Ovary (tissue), 9 donors: ENCODE results near the gene CEACAM16. TPM values are rescaled to one million over a fixed set of nuclear protein-coding genes. Genes with fewer than 3 reads are reported as not detected.
A peak's percentile ranks its signal among the peaks of the same experiment; 100 is the strongest.

Experiments used
- DNase-seq, 5 donors: peaks; one replicate each; pipeline ENCODE4 v3.0.0-alpha.2; 2019 to 2020
- H3K27ac ChIP-seq, 2 donors: fragments of 200-600 bp; one replicate each; pipeline versions ENCODE4 v1.5.1 to v1.8.0; 2019 to 2022
- H3K27me3 ChIP-seq: fragments of 200-600 bp; one replicate; pipeline ENCODE4 v1.8.0; 2022
- H3K36me3 ChIP-seq: fragments of 200-600 bp; sonication (generic); one replicate; pipeline ENCODE4 v1.5.1; 2019
- H3K4me1 ChIP-seq: one replicate; pipeline ENCODE4 v1.8.1; 2013; ENCODE audit warnings: mild to moderate bottlenecking, moderate library complexity; ENCODE audit not compliant: insufficient read depth
- H3K4me3 ChIP-seq: fragments of 200-600 bp; sonication (generic); one replicate; pipeline ENCODE4 v1.5.1; 2017
- H3K9me3 ChIP-seq, 2 donors: fragments of 200-600 bp in 1 of 2; sonication (generic) in 1 of 2; one replicate each; pipeline versions ENCODE4 v1.5.1 to v1.8.1; 2013 to 2019; ENCODE audit warnings: mild to moderate bottlenecking in 1 of 2, moderate library complexity in 1 of 2
- EP300 ChIP-seq: sonication (generic); formaldehyde crosslinking; IDR thresholded peaks from one replicate; pipeline ENCODE4 v1.6.1; 2017; ENCODE audit warnings: antibody characterized with exemption
- POLR2A ChIP-seq: fragments of 450-650 bp; IDR thresholded peaks from one replicate; pipeline ENCODE4 v1.6.1; 2017; ENCODE audit warnings: antibody characterized with exemption, mild to moderate bottlenecking, moderate library complexity
- WGBS, 3 donors: extraction: QIAGEN DNeasy Blood & Tissue Kit in 1 of 3; methylation state at CpG; one replicate each; pipeline versions ENCODE4 v1.1.5 to v1.1.7; 2013 to 2017; 5-methylcytosine and 5-hydroxymethylcytosine counted together
- intact Hi-C, 4 donors: fragments of 100-400 bp; cut with DNase I; formaldehyde crosslinking; loops; one replicate each; pipeline versions ENCODE4 v1.11.0 to v1.15.1; 2022 to 2023
- polyA plus RNA-seq, 2 donors: library from polyadenylated mRNA; stranded (reverse); fragments of 200-250 nt in 1 of 2; fragments of 350-450 nt in 1 of 2; fragmentation: Illumina TruSeq in 1 of 2; extraction: RNeasy Lipid Tissue Mini Kit (QIAGEN cat#74804) in 1 of 2; gene quantifications; one replicate each; pipeline ENCODE4 v1.2.3, GENCODE V29; 2013 to 2014
- total RNA-seq, 7 donors: library from RNA; depleted of rRNA in 2 of 7; stranded (reverse); fragments of >200 nt in 2 of 7; fragmentation: NEBNext Ultra II Directional in 3 of 7; extraction: Animal tissue kit (Norgen Biotek cat#: 25700) in 3 of 7; gene quantifications; one replicate each; pipeline versions ENCODE4 v1.1.0 to v1.2.4, GENCODE V29; 2016 to 2023
- TF ChIP-seq, protein P1 (sequence below), 3 donors: fragments of 450-650 bp in 2 of 3; fragments of 200-600 bp in 1 of 3; IDR thresholded peaks; one replicate each; pipeline versions ENCODE4 v1.5.1 to v1.8.0; 2016 to 2022; ENCODE audit warnings: antibody characterized with exemption in 3 of 3, mild to moderate bottlenecking in 1 of 3
- donor health status: DM: no; HTN: no; CAD: no; lungs with moderate emphysema.
- donor health status: DM: no; HTN: no; CAD: no.
- donor health status: Bipolar disorder and iron deficiency.
- donor health status: DM: yes; HTN: yes; CAD: no.
- donor health status: DM: no; HTN: no; CAD: no.
- donor health status: DM: yes; HTN: yes; CAD: no.

The CEACAM16 gene
- total and polyA plus RNA-seq, 9 donors: not detected

DNA sequence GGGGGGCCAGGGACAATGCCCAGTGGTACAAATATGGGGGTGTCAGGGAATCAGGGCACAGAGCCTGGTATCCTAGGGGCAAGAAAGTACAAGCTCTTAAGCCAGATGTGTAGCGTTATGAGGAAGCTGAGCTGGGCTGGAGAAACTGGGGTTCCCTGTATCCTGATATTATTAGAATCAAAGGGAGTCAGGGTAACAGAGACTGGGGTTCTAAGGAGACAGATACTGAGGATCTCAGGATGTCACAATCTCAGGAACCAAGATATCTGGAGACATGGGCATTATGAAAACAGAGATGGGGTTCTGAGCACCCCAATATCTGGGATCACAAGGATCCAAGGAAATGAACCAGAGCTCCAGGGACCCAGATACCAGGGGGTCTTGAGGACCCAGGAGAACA, 50.3 kb downstream of the CEACAM16 start:
- TF ChIP-seq POLR2A (no peak), EP300 (no peak)
- TF ChIP-seq, protein P1, sequence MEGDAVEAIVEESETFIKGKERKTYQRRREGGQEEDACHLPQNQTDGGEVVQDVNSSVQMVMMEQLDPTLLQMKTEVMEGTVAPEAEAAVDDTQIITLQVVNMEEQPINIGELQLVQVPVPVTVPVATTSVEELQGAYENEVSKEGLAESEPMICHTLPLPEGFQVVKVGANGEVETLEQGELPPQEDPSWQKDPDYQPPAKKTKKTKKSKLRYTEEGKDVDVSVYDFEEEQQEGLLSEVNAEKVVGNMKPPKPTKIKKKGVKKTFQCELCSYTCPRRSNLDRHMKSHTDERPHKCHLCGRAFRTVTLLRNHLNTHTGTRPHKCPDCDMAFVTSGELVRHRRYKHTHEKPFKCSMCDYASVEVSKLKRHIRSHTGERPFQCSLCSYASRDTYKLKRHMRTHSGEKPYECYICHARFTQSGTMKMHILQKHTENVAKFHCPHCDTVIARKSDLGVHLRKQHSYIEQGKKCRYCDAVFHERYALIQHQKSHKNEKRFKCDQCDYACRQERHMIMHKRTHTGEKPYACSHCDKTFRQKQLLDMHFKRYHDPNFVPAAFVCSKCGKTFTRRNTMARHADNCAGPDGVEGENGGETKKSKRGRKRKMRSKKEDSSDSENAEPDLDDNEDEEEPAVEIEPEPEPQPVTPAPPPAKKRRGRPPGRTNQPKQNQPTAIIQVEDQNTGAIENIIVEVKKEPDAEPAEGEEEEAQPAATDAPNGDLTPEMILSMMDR (IDR thresholded peaks at IDR 0.05): no peak
- peaks cover 19% of the 10 kb centered on the region for H3K4me1 ChIP-seq
- no peaks in the 10 kb centered on the region for H3K27me3 ChIP-seq
- H3K4me3 ChIP-seq: peak overlapping the region; percentile 64
- DNase-seq: no peak
- no peaks in the 10 kb centered on the region for H3K9me3 ChIP-seq
- intact Hi-C loops: no loop called here
- WGBS, 3 donors: 58 to 73% (median 71%) methylated on average over 1 of the region's 1 CpG
- H3K27ac ChIP-seq: peak overlapping the region; percentile 82 to 85
- no peaks in the 10 kb centered on the region for H3K36me3 ChIP-seq

DNA sequence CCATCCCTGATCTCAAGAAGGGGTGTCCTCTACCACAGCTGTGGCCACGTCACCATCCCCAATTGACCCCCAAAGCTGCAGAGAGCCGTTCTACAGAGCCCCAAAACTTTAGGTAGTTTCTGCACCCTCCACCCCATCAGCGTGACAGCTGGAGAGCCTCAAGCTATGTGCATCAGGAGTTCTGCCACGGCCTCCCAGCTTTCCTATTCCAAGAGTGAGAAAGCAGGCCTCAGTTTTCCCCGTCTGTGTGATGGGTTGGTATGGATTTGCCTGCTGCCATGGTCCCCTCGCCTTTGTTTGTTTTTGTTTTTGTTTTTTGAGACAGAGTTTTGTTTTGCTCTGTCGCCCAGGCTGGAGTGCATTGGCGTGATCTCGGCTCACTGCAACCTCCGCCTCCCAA, 51.0 kb downstream of the CEACAM16 start:
- Histone ChIP-seq H3K27me3 (no peaks in the 10 kb centered on the region), H3K36me3 (no peaks in the 10 kb centered on the region), H3K4me3 (peak overlapping the region; percentile 64), H3K27ac (peak overlapping the region in 1 of 2 donors; percentile 85), H3K4me1 (peaks cover 18% of the 10 kb centered on the region), H3K9me3 (no peaks in the 10 kb centered on the region)
- intact Hi-C loops: no loop called here
- peak in 1 of 5 donors; percentile 33 for DNase-seq
- no peak for TF ChIP-seq POLR2A
- WGBS, 3 donors: 84 to 88% (median 88%) methylated on average over 10 of the region's 10 CpGs

DNA sequence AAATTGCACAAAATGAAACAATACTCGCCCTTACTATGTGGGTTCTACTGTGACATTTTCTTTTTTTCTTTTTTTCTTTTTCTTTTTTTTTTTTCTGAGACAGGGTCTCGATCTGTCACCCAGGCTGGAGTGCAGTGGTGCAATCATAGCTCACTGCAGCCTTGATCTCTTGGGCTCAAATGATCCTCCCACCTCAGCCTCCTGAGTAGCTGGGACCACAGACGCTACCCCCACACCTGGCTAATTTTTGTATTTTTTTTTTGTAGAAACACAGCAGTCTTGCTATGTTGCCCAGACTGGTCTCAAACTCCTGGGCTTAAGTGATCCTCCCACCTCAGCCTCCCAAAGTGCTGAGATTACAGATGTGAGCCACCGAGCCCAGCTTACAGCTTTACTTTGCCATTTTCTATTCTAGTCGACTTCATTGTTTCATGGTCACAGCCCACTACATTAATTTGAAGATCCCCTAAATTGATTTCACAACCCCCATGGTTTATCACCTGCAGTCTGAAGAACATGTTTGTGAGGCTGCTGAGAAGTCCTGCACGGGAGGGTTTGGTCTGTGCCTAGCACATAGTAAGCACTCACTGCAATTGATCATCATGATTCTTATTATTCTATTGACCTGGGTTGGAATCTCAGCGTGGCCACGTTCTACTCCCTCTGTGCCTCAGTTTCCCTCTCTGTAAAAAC, 53.3 kb downstream of the CEACAM16 start:
- H3K27ac ChIP-seq: peak overlapping the region in 1 of 2 donors; percentile 74
- no peak for DNase-seq
- WGBS, 3 donors: 70 to 79% (median 74%) methylated on average over 8 of the region's 8 CpGs
- intact Hi-C loops: no loop called here
- TF ChIP-seq, protein P1 (IDR thresholded peaks at IDR 0.05): no peak
- TF ChIP-seq EP300 (no peak), POLR2A (no peak)
- no peaks in the 10 kb centered on the region for H3K9me3 ChIP-seq
- H3K36me3 ChIP-seq: no peaks in the 10 kb centered on the region
- H3K4me1 ChIP-seq: peaks cover 20% of the 10 kb centered on the region
- no peak overlapping the region for H3K4me3 ChIP-seq
- H3K27me3 ChIP-seq: no peaks in the 10 kb centered on the region

DNA sequence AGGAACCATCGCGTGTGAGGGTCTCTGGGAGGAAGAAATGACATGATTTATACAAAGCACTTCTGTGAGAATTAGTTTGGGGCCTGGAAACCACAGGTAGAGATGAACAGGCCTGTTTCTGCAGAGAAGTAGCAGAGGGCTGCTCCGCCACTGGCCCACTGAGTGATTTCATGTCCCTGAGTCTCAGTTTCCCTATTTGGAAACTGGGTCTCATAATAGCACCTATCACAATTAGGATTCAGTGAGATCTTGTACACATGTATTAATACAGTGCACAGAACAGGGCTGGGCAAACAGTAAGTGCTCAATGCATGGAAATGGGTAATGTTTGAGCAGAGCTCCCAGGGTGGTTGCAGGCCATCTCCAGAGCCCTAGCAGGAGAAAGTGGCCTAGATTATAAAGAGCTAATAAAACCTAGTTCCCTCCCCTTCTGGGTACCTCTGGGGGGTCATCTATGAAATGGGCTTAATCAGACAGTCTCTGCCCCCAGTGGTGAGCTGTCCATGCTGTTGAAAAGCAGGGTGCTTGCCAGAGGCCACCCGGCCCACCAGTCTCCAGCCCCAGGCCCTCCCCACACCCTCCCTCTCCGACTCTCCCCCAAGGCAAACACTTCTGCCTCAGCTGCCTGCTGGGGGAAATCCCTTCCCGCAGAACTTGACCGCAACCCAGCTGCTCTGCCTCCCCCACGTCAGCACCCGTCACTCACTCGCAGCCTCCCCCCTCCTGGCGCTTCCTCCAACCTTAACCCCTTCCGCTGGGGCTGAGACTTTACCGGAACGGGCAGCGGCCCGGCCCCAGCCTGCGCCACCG, 54.1 kb downstream of the CEACAM16 start:
- peak overlapping the region in 1 of 2 donors; percentile 74 for H3K27ac ChIP-seq
- peak overlapping the region; percentile 32 for H3K4me3 ChIP-seq
- peaks cover 24% of the 10 kb centered on the region for H3K4me1 ChIP-seq
- WGBS, 3 donors: 14 to 16% (median 15%) methylated on average over 17 to 18 of the region's 18 CpGs
- H3K27me3 ChIP-seq: no peaks in the 10 kb centered on the region
- H3K36me3 ChIP-seq: no peaks in the 10 kb centered on the region
- intact Hi-C loops: no loop called here
- DNase-seq: peak; percentile 80 to 88 (median 87)
- peak; percentile 63 for TF ChIP-seq EP300
- TF ChIP-seq, protein P1 (IDR thresholded peaks at IDR 0.05): no peak
- TF ChIP-seq POLR2A: peak; percentile 21
- H3K9me3 ChIP-seq: no peaks in the 10 kb centered on the region

DNA sequence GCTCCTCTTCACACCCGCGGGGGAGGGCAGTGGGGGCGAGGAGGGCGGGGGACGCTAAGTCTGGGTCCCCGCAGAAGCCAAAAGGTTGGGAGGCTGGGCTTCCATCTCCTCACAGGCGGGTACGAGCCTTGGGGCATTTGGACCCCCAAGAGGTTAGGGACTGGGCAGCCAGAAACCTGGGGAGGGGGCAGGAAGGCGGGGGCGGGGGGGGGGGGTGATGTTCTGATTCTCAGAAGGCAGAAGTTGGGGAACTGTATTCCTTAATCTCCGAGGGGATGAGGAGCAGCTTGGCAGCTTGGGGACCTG, 54.6 kb downstream of the CEACAM16 start:
- no peak for TF ChIP-seq POLR2A
- no peak for TF ChIP-seq EP300
- TF ChIP-seq, protein P1 (IDR thresholded peaks at IDR 0.05): no peak
- WGBS, 3 donors: 0 to 4% (median 1%) methylated on average over 10 to 11 of the region's 11 CpGs
- peak overlapping the region; percentile 32 for H3K4me3 ChIP-seq
- DNase-seq: no peak
- H3K4me1 ChIP-seq: peaks cover 28% of the 10 kb centered on the region
- no peaks in the 10 kb centered on the region for H3K27me3 ChIP-seq
- intact Hi-C loops: no loop called here
- no peaks in the 10 kb centered on the region for H3K9me3 ChIP-seq
- peak overlapping the region; percentile 57 to 74 for H3K27ac ChIP-seq
- H3K36me3 ChIP-seq: no peaks in the 10 kb centered on the region
